ENCODE results near the gene ARHGEF11.

Gene ARHGEF11

DNA sequence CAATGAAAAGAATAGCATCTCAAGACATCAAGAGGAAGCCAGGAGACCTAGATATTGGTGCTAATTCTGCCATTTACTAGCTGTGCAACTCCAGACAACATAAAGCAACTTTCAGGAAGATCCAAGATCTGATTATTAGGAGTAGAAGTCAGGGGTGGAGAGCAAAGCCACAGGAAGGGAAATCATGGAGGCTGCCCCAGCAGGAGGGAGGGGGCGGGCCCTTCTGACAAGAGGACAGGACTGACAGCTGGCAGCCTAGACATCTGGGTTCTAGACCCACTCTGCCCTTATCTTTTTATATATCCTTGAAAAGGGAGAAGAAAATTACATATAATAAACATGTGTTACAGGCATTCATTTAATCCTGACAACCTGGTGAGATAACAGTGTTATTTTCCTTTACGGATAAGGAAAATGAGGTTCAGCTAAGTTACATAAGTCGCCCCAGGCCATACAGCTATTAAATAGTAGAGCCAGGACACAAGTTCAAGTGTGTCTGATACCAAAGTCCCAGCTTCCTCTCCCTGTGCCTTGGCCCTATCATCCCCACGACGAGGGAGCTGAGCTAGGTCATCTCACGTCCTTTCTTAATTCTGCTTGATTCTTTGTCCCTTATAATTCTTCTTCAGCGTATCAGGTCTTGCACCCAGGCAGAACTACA, 46.6 kb downstream of the ARHGEF11 start:
- no peak for DNase-seq

DNA sequence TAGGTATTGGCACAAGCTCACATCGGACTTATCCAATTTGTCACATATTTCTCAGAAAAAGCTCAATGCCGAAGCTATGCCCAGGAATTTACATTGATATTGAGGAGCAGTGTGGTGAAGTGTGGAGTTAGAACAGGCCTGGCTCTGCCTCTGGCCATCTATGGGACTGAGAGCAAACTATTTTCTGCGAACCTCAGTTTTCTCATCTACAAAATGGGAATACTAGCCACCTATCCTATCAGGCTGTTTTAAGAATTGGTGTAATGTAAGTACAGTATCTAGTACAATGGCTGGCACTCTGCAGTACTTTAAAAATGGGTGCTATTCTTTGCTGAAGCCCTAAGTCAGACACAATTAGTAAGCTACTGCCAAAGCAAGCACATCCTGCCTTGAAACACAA, 47.2 kb downstream of the ARHGEF11 start:
- DNase-seq: no peak

DNA sequence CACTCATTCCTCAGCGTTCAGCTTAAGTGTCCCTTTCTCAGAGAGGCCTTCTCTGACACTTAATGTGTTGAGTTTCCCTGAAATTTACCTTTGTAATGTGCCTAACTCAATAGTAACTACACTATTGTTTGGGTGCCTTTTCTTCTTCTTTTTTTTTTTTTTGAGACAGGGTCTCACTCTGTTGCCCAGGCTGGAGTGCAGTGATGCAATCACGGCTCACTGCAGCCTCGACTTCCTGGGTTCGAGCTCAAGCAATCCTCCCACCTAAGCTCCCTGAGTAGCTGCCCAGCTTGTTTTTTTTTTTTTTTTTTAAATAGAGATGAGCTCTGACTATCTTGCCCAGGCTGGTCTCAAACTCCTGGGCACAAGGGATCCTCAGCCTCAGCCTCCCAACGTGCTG, 50.1 kb downstream of the ARHGEF11 start:
- DNase-seq: no peak

DNA sequence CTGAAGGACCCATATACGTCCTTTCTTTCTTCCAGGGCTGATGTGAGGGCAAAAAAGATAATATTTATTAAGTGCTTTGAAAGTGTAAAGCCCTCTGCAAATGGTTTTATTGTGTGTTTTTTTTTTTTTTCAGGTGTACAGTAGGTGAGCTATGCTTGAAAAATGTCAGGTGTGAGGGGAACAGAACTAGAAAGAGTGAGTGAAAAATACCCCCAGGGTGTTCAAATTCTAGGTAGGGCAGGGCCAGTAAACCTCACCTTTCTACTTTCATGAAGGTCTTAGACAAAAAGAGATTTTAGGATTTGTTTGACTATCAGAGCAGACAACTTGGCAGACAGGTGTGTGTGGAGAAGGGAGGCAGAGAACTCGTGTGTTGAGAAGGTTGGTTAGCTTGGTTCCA, 51.3 kb downstream of the ARHGEF11 start:
- DNase-seq: no peak

DNA sequence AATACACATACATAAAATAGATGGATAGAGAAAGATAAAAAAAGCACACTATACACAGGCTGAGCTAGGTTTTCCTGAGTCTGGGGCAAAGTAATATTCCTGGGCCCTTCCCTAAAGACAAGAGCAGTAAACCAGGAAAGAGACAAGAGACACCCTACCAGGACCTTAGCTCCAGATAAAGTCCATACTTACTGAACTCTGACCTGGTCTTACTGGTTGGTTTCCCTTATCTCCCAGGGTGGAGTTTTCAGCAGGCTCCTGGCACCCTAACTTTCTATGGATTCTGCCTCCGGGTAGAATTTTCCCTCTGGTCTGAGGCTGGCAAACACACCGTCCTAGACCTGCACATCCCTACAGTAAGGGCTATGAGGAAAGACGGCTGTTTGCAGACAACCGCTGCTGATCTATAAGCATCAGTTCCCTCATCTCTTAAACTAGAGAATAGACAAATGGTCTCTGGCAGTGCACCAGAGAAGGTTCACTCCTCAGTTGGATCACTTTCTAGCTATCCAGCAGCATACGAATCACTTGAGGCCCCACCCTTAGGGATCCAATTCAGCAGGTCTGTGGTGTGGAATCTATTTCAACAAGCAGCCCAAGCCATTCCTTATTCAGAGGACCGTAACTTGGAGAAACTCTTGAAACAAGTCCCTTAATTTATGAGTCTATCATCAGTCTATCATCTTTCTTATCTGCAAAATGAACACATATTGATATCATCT, 52.0 kb downstream of the ARHGEF11 start:
- no peak for DNase-seq

DNA sequence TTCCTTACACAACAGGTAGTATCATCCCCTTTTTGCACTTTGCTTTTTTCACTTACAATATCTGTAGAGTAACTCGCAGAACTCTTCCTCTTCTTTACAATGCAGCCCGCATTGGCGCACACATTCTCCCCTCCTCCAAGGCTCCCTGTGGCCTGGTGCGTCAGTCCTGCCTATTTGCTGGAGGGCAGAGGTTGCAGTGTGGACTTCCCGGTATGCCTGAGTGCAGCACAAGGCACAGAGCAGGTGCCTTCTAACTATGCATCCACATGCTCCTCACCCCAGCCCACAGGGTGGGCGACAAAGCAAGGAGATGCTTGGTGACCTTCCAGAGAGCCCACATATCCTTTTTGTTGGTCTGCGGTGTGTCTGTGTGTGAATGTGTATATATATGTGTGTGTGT, 53.3 kb downstream of the ARHGEF11 start:
- no peak for DNase-seq

DNA sequence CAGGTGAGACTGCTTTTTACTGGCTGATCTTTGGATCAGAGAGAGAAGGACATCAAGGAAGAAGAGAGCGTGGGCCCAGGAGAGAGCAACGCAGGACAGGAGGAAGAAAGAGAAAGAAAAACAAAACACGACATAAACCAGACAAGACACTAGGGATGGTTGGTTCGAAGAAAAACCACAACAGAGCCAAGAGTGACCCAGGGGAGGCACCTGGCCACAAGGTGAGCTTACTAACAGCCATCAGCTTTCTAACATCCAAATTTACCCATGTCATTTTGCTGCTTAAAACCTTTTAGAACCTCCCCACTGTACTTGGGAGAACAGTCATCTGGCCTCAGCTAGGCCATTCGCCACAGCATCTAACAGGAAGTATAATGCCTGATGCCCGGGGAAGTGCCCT, 57.8 kb downstream of the ARHGEF11 start:
- DNase-seq: no peak

DNA sequence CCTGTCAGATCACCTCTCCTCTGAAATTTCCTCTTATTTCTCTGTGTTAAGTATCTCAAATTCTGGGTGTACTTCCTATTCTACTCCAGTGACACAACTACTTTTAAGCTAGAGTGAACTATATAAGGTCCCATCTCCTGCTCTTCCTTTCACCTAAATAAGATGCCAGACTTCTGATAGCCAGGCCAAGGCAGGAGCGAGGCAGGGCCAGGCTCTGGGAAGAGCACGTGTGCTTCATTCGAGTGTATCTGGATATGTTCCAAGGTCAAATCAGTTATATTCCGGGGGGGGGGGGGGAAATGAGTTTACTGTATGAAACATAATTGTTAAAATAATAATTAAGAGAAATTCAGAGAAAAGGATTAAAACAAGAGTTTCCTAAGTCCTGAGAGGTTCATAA, 65.0 kb downstream of the ARHGEF11 start:
- no peak for DNase-seq

DNA sequence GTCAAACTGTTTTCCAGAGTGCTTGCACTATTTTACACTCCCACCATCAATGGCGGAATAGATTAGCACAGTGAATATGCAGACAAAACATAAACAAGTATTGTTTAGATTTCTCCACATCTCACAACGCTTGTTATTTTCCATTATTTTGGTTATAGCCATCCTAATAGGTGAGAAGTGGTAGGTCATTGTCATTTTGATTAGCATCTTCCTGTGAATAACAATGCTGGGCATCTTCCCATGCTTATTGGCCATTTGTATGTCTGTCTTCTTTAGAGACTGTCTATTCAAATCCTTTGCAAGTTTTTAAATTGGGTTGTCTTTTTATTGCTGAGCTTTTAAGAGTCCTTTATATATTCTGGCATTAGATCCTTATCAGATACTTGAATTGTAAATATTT, 70.5 kb downstream of the ARHGEF11 start:
- DNase-seq: no peak

DNA sequence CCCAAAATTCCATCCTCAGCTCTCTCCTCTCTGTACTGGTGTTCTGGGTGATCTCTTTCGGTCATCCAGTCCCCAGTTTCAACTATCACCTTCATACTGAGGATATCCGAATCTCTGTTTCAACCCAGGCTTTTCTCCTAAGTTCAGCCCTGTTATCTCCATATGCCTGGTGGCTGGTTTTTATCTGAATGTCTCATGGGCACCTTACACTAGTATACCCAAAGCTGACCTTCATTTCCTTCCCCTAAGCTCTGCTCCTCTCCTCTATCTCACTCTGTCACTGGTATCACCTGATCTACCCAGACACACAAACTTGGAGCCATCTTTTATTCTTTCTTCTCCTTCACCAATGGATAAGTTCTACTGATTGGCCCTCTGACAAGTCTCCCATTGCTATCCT, 72.1 kb downstream of the ARHGEF11 start:
- no peak for DNase-seq

DNA sequence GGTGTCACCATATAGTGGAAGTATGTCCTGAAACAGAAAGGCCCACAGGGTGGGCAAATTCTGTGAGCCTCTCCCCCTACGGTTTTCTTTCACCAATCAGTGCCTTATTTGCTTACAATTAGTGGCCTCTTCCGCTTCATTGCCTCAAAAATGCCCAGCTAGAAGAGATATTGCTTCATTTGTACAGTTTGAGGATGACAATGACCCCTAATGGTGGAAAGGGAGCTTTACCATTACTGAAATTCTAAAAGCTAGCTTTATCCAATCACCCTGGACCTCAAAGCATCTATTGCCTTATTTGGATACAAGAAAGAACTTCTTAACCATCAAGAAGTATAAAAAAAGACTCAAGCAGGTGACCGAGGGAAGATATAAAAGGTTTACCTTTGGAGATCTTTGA, 75.5 kb downstream of the ARHGEF11 start:
- no peak for DNase-seq

DNA sequence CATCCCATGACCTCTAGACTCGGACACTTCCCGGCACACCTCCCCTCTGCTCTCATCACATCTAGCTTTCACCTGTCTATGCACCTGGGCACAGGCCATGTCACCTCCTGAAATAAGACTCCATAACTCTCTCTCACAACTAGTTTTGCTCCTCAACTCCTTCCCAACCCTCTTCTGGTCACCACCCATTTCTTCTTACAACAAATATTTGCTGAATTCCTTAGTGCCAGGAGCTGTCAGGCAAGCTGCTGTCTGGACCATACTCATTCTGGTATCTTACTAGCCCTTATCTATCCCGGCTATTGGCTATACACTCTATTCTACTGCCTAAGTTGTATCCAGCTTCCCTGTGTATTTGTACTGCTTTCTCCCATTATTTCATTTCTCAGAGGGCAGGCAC, 76.0 kb downstream of the ARHGEF11 start:
- DNase-seq: no peak

DNA sequence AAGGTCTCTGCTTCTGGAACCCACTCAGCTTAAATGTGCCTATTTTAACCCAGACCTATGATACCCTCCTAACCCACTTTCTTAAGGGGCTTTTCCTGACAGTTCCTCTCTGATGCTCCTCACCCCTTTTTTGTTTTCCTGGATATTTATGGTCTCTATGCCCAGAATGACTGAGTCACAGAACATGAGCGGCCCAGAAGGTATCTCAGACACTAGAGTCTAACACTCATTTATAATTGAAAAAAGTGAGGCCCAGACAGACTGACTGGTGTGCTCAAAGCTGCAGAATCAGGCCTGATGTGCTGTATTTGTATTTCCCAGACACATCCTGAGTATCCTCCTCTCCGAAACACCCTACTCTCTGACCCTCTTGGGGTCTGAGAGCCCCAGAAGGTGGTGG, 81.1 kb downstream of the ARHGEF11 start:
- no peak for DNase-seq

DNA sequence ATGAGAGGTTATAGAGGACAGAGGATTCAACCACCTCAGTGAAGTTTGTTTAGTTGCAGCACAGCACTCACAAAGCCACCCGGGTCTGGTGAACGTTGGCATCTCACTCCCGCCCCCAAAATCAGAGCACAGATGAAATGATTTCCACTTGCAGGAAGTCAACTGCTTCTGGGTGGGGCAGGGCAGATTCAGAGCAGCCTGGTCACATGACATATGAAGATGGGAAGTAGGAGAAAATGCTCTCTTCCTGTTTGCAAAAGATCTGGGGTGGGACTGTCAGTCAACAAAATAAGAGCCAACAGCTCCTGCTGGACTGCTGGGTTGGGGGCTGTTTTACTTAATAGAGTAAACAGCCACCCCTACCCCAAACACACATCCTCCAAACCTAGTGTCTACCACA, 81.9 kb downstream of the ARHGEF11 start:
- DNase-seq: no peak

DNA sequence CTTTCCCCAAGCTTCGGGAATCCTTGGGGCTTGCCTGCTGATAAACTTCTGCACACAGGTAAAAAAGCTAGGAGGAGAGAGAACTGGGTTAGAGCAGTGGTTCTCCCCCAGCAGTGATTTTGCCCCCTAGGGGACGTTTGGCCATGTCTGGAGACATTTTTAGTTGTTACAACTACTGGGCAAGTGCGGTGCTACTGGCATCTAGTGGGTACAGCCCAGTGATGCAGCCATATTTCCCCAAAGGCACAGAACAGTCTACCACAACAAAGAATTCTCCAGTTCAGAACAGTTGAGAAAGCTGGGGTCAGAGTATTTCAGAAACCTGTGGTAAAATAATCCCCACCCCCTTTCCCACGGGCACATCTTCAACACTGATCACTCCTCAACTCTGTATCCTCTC, 83.8 kb downstream of the ARHGEF11 start:
- DNase-seq: no peak

DNA sequence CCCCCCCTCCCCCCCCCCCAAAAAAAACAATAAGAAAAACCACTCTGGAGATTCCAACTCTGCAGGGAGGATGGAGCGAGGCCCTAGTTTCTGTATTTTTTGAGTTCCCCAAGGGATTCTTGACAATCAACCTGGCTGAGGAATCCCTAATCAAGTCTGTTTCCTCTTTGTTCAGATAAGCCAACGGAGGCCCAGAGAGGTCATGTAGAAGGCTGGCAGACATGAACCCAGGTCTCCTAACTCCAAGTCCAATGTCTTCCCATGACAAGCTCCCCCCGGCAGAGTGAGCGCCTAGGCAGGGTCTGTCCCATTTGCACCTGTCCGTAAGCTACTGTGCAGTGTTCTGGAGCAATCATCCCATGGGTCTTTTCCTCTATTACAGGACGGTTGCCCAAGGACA, 85.6 kb downstream of the ARHGEF11 start:
- DNase-seq: no peak

DNA sequence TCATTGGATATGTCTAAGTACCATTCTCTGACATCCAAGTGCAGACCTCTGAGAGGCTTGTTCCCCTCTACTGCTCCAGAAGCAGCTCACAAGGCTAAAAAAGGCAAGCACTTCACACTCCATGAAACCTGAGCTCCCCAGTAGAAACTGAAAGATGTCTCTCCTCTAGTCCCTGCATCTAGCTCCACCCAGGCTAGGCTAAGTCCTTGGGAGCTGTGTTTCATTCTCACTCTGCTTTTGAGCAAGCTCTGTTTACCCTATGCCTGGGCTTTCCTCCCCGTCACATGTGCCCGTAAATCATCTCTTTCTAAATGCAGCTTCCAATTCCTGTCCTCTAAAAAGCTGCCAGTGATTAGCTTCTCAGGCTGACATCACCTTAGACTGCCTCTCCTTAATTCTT, 86.1 kb downstream of the ARHGEF11 start:
- DNase-seq: no peak

DNA sequence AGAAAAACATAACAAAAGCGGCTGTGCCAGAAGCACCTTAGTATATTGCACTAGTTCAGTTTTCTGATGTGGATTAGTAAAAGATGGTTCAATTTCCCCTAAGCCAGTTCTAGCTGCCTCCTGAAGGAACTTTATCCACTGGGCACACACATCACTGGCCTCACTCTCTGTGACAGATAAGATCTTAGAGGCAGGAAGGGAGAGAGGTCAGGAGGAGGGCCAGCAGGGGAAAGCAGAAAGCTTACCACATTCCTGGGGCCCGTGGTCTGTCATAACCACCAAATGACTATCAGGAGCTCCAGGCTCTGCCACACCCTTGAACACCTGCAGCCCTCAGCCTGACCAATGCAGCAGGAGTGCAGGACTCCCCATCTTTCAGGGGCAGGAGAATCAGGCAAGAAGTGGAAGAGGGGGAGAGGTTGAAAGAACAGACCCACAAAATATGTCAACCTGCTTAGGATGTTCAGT, 87.3 kb downstream of the ARHGEF11 start:
- DNase-seq: no peak

DNA sequence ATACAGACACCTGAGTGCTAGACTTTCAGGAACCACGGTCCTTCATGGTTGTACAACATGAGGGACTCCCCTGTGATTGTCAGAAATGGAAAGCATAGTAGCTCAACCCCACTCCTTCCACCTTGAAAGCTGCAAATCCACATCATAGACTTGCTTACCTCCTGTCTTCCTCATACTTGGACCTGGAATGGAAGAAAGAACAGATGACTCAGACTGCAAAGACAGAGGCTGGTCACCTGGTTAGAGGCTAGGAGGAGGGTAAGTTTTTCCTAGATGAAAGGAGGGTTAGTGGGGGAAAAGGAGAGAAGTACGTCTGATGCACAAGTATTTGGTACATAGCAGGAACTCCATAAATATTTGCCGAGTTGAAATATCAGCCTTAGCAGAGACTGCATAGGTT, 87.9 kb downstream of the ARHGEF11 start:
- DNase-seq: no peak

DNA sequence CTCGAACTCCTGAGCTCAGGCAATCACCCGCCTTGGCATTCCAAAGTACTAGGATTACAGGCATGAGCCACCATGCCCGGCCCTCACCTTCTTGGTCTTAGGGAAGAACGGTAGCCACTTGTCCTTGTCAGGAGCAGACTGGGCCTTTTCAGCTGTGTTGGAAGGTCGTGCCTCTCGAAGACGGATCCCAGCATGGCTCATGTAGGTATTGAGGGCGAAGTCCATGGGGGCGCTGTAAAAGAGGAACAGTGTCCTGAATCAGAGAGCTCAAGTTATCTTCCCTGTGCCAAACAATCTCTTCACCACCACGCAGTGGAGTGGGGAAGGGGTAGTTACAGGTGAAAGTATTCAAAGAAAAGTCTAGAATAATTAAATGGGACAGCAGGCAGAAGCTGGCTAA, 89.2 kb downstream of the ARHGEF11 start:
- no peak for DNase-seq

DNA sequence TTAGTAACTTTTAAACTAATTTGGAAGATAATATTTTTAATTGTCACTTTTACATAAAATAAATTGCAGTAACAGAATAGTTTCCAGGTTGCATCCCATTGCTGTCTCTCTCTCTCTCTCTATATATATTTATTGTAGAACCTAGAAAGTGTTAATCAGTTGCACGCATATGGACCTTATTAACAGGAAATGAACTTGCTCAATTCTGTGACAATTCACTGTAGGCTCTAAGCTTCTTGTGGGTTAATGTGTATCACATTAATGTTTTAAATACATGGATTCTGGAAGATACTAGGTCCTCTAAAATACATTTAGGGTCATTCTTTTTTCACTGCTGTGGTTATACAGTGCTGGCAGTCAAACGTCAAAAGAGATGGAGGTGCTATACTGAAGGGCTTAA, 92.0 kb downstream of the ARHGEF11 start:
- no peak for DNase-seq

DNA sequence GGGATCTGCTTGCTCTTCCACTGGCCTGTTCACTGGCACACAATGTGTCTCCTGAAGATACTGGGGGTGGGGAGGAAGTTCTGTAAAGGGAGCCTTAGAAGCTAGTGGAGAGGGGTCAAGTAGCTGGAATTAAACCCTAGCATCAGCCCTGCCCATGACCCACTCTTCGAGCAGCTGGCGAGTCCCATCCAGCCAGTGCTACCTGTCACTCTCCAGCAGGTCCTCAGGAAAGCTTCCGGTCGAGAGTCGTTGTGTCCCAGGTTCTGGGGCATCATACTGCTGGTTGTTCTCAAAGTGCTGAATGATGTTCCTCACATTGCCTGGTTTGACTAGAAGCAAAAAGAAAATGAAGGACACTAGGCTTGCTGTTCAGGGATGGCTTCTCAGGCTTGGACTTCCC, 94.2 kb downstream of the ARHGEF11 start:
- DNase-seq: no peak

DNA sequence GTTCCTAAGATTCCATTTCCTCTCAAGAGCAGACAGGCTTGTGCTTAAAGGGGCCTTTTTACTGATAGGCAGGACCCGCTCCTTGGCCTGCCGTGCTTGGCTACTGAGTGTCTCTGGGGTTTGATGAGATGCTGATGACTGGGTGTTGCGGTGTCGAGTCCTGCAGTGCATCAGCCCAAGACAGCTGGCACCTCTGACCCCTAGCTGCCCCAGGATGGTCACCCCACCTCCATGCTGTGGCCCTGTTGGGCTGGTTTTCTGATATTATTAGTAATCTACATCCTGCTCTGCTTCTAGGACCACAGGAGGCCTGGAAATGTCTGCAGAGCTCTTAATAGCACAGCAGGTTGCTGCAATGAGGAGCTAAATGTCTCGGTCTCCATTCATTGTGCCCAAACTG, 96.4 kb downstream of the ARHGEF11 start:
- DNase-seq: no peak

DNA sequence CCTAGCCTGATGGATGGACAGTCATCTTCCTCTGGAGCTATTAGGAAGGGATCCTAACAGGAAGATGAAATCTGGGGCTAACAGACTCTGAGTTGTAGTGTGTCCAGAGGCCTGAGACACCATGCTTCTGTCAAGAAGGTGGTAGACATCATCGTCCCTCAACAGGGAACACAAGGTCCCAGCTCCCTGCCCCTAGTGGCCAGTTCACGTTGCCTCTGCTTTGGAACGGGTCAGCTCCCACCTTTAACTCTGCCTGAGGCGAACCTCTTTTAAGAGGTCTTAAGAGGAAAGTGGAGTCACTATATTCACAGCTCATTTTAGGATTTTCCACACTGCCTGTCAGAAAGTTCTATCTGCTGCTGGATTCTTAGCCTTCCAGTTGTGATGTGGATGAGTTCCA, 96.8 kb downstream of the ARHGEF11 start:
- no peak for DNase-seq
